ENCODE results near the gene EIF4A3.
A peak's percentile ranks its signal among the peaks of the same experiment; 100 is the strongest.

The EIF4A3 gene

DNA sequence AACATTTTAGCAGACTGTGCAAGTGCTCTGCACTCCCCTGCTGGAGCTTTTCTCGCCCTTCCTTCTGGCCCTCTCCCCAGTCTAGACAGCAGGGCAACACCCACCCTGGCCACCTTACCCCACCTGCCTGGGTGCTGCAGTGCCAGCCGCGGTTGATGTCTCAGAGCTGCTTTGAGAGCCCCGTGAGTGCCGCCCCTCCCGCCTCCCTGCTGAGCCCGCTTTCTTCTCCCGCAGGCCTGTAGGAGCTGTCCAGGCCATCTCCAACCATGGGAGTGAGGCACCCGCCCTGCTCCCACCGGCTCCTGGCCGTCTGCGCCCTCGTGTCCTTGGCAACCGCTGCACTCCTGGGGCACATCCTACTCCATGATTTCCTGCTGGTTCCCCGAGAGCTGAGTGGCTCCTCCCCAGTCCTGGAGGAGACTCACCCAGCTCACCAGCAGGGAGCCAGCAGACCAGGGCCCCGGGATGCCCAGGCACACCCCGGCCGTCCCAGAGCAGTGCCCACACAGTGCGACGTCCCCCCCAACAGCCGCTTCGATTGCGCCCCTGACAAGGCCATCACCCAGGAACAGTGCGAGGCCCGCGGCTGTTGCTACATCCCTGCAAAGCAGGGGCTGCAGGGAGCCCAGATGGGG lies 42.5 kb downstream of the EIF4A3 start:
- Histone ChIP-seq H3K9me3 (ENCODE audit: control insufficient read depth, insufficient read depth, low read length) (no peaks in the 10 kb centered on the region), H3K36me3 (ENCODE audit: control insufficient read depth, insufficient read depth, low read length) (no peaks in the 10 kb centered on the region), H3K27me3 (ENCODE audit: control insufficient read depth, insufficient read depth, low read length) (peaks cover 10% of the 10 kb centered on the region), H3K4me3 (ENCODE audit: low read depth, low read length) (no peak overlapping the region), H3K9ac (ENCODE audit: low read depth, low read length) (no peak overlapping the region), H3K27ac (ENCODE audit: low read depth, low read length) (no peak overlapping the region), H3K4me1 (ENCODE audit: control insufficient read depth, insufficient read depth, low read length) (no peaks in the 10 kb centered on the region; the same call in 1 of the 2 replicates)

- Histone ChIP-seq H3K4me3 (ENCODE audit: low read depth, low read length) (no peak overlapping the region), H3K9ac (ENCODE audit: low read depth, low read length) (no peak overlapping the region), H3K4me1 (ENCODE audit: control insufficient read depth, insufficient read depth, low read length) (no peaks in the 10 kb centered on the region; the same call in 1 of the 2 replicates), H3K9me3 (ENCODE audit: control insufficient read depth, insufficient read depth, low read length) (no peaks in the 10 kb centered on the region), H3K27ac (ENCODE audit: low read depth, low read length) (no peak overlapping the region), H3K36me3 (ENCODE audit: control insufficient read depth, insufficient read depth, low read length) (no peaks in the 10 kb centered on the region), H3K27me3 (ENCODE audit: control insufficient read depth, insufficient read depth, low read length) (peaks cover 10% of the 10 kb centered on the region)
Observed at GRCh38 chr17:80103449-80104085, 43.4 kb downstream of the EIF4A3 start.

DNA sequence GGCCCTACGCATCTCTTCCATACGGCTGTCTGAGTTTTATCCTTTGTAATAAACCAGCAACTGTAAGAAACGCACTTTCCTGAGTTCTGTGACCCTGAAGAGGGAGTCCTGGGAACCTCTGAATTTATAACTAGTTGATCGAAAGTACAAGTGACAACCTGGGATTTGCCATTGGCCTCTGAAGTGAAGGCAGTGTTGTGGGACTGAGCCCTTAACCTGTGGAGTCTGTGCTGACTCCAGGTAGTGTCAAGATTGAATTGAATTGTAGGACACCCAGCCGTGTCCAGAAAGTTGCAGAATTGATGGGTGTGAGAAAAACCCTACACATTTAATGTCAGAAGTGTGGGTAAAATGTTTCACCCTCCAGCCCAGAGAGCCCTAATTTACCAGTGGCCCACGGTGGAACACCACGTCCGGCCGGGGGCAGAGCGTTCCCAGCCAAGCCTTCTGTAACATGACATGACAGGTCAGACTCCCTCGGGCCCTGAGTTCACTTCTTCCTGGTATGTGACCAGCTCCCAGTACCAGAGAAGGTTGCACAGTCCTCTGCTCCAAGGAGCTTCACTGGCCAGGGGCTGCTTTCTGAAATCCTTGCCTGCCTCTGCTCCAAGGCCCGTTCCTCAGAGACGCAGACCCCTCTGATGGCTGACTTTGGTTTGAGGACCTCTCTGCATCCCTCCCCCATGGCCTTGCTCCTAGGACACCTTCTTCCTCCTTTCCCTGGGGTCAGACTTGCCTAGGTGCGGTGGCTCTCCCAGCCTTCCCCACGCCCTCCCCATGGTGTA lies 44.1 kb downstream of the EIF4A3 start:
- Histone ChIP-seq H3K27me3 (ENCODE audit: control insufficient read depth, insufficient read depth, low read length) (peaks cover 10% of the 10 kb centered on the region), H3K4me1 (ENCODE audit: control insufficient read depth, insufficient read depth, low read length) (no peaks in the 10 kb centered on the region; the same call in 1 of the 2 replicates), H3K27ac (ENCODE audit: low read depth, low read length) (peak overlapping the region; percentile 11), H3K9ac (ENCODE audit: low read depth, low read length) (no peak overlapping the region), H3K9me3 (ENCODE audit: control insufficient read depth, insufficient read depth, low read length) (no peaks in the 10 kb centered on the region), H3K4me3 (ENCODE audit: low read depth, low read length) (peak overlapping the region; percentile 77; the same call in 1 of the 2 replicates), H3K36me3 (ENCODE audit: control insufficient read depth, insufficient read depth, low read length) (no peaks in the 10 kb centered on the region)

DNA sequence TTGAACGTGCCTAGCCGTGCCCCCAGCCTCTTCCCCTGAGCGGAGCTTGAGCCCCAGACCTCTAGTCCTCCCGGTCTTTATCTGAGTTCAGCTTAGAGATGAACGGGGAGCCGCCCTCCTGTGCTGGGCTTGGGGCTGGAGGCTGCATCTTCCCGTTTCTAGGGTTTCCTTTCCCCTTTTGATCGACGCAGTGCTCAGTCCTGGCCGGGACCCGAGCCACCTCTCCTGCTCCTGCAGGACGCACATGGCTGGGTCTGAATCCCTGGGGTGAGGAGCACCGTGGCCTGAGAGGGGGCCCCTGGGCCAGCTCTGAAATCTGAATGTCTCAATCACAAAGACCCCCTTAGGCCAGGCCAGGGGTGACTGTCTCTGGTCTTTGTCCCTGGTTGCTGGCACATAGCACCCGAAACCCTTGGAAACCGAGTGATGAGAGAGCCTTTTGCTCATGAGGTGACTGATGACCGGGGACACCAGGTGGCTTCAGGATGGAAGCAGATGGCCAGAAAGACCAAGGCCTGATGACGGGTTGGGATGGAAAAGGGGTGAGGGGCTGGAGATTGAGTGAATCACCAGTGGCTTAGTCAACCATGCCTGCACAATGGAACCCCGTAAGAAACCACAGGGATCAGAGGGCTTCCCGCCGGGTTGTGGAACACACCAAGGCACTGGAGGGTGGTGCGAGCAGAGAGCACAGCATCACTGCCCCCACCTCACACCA lies 44.8 kb downstream of the EIF4A3 start:
- Histone ChIP-seq H3K27ac (ENCODE audit: low read depth, low read length) (peak overlapping the region; percentile 32), H3K9ac (ENCODE audit: low read depth, low read length) (peak overlapping the region; percentile 77), H3K27me3 (ENCODE audit: control insufficient read depth, insufficient read depth, low read length) (peaks cover 10% of the 10 kb centered on the region)

DNA sequence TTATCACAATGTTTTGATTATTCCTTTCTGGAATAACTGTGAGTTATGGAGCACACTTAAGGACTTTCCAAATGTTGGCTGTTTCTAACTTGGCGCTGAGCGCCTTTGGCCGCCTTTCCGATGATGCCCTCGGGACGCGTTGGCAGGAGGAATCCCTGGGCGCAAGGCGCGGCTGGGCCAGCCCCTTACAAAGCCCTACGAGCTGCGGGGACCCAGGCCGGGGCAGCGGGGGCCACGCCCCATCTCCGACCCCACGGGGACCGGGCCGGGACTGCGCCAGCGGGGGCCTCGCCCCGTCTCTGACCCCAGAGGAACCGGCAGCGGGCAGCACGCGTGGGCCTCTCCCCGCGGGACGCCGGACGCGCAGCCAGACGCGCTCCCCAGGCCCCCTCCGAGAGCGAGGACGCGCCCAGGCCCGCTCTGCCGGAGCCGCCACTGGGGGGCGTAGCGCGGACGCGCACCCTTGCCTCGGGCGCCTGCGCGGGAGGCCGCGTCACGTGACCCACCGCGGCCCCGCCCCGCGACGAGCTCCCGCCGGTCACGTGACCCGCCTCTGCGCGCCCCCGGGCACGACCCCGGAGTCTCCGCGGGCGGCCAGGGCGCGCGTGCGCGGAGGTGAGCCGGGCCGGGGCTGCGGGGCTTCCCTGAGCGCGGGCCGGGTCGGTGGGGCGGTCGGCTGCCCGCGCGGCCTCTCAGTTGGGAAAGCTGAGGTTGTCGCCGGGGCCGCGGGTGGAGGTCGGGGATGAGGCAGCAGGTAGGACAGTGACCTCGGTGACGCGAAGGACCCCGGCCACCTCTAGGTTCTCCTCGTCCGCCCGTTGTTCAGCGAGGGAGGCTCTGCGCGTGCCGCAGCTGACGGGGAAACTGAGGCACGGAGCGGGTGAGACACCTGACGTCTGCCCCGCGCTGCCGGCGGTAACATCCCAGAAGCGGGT lies 45.6 kb downstream of the EIF4A3 start, which contains the start of gene GAA:
Gene GAA, plus strand, starts transcription at position 571 of the 935 bp plus-strand sequence. CDS start 3,006 bp downstream, outside the sequence.
- H3K27ac ChIP-seq (ENCODE audit: low read depth, low read length) = peak within 1 kb of the TSS; percentile 32
- H3K4me3 ChIP-seq (ENCODE audit: low read depth, low read length) = peak within 1 kb of the TSS; percentile 77
- H3K9ac ChIP-seq (ENCODE audit: low read depth, low read length) = peak within 1 kb of the TSS; percentile 77
- H3K36me3 ChIP-seq (ENCODE audit: control insufficient read depth, insufficient read depth, low read length) = no peaks in the 10 kb centered on the region
- peaks cover 10% of the 10 kb centered on the region for H3K27me3 ChIP-seq (ENCODE audit: control insufficient read depth, insufficient read depth, low read length)
- H3K9me3 ChIP-seq (ENCODE audit: control insufficient read depth, insufficient read depth, low read length) = no peaks in the 10 kb centered on the region
- no peaks in the 10 kb centered on the region; the same call in 1 of the 2 replicates for H3K4me1 ChIP-seq (ENCODE audit: control insufficient read depth, insufficient read depth, low read length)

More for the DNA sequence above, 44.8 kb downstream of the EIF4A3 start:
- Histone ChIP-seq H3K9me3 (ENCODE audit: control insufficient read depth, insufficient read depth, low read length) (no peaks in the 10 kb centered on the region), H3K4me3 (ENCODE audit: low read depth, low read length) (peak overlapping the region; percentile 77), H3K36me3 (ENCODE audit: control insufficient read depth, insufficient read depth, low read length) (no peaks in the 10 kb centered on the region), H3K4me1 (ENCODE audit: control insufficient read depth, insufficient read depth, low read length) (no peaks in the 10 kb centered on the region; the same call in 1 of the 2 replicates)

DNA sequence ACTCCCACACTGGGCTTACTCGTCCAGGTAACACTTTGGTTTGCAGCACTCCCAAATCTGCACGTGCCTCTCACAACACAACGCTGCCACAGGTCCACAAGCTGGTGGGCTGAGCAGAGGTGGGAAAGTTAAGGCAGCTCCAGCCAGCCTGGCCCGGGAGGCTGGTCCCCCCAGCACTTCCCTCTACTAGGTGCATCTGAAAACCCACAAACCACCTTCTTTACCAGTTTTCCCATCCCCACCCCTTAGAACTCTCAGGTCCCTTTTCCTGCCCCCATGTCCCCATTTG lies 46.9 kb downstream of the EIF4A3 start:
- no peaks in the 10 kb centered on the region for H3K9me3 ChIP-seq (ENCODE audit: control insufficient read depth, insufficient read depth, low read length)
- H3K27ac ChIP-seq (ENCODE audit: low read depth, low read length) = no peak overlapping the region
- H3K4me1 ChIP-seq (ENCODE audit: control insufficient read depth, insufficient read depth, low read length) = no peaks in the 10 kb centered on the region; the same call in 1 of the 2 replicates
- no peak overlapping the region for H3K4me3 ChIP-seq (ENCODE audit: low read depth, low read length)
- H3K9ac ChIP-seq (ENCODE audit: low read depth, low read length) = no peak overlapping the region
- H3K27me3 ChIP-seq (ENCODE audit: control insufficient read depth, insufficient read depth, low read length) = peaks cover 10% of the 10 kb centered on the region
- H3K36me3 ChIP-seq (ENCODE audit: control insufficient read depth, insufficient read depth, low read length) = no peaks in the 10 kb centered on the region

GRCh38 chr17:80099291-80100034 lies 47.5 kb downstream of the EIF4A3 start:
- Histone ChIP-seq H3K36me3 (ENCODE audit: control insufficient read depth, insufficient read depth, low read length) (no peaks in the 10 kb centered on the region), H3K27me3 (ENCODE audit: control insufficient read depth, insufficient read depth, low read length) (peaks cover 10% of the 10 kb centered on the region), H3K27ac (ENCODE audit: low read depth, low read length) (no peak overlapping the region), H3K4me1 (ENCODE audit: control insufficient read depth, insufficient read depth, low read length) (no peaks in the 10 kb centered on the region; the same call in 1 of the 2 replicates), H3K9ac (ENCODE audit: low read depth, low read length) (no peak overlapping the region), H3K9me3 (ENCODE audit: control insufficient read depth, insufficient read depth, low read length) (no peaks in the 10 kb centered on the region), H3K4me3 (ENCODE audit: low read depth, low read length) (no peak overlapping the region)

- no peaks in the 10 kb centered on the region for H3K9me3 ChIP-seq (ENCODE audit: control insufficient read depth, insufficient read depth, low read length)
- peaks cover 10% of the 10 kb centered on the region for H3K27me3 ChIP-seq (ENCODE audit: control insufficient read depth, insufficient read depth, low read length)
Observed at GRCh38 chr17:80097844-80098691, 48.9 kb downstream of the EIF4A3 start.

GRCh38 chr17:80097127-80097621 lies 49.8 kb downstream of the EIF4A3 start:
- H3K27ac ChIP-seq (ENCODE audit: low read depth, low read length) = no peak overlapping the region
- H3K36me3 ChIP-seq (ENCODE audit: control insufficient read depth, insufficient read depth, low read length) = no peaks in the 10 kb centered on the region
- peaks cover 10% of the 10 kb centered on the region for H3K27me3 ChIP-seq (ENCODE audit: control insufficient read depth, insufficient read depth, low read length)
- no peak overlapping the region for H3K9ac ChIP-seq (ENCODE audit: low read depth, low read length)
- no peaks in the 10 kb centered on the region for H3K9me3 ChIP-seq (ENCODE audit: control insufficient read depth, insufficient read depth, low read length)
- H3K4me3 ChIP-seq (ENCODE audit: low read depth, low read length) = no peak overlapping the region
- H3K4me1 ChIP-seq (ENCODE audit: control insufficient read depth, insufficient read depth, low read length) = no peaks in the 10 kb centered on the region

More at GRCh38 chr17:80097844-80098691, 48.9 kb downstream of the EIF4A3 start:
- no peaks in the 10 kb centered on the region; the same call in 1 of the 2 replicates for H3K4me1 ChIP-seq (ENCODE audit: control insufficient read depth, insufficient read depth, low read length)
- no peak overlapping the region for H3K27ac ChIP-seq (ENCODE audit: low read depth, low read length)
- no peak overlapping the region for H3K9ac ChIP-seq (ENCODE audit: low read depth, low read length)
- H3K4me3 ChIP-seq (ENCODE audit: low read depth, low read length) = no peak overlapping the region
- no peaks in the 10 kb centered on the region for H3K36me3 ChIP-seq (ENCODE audit: control insufficient read depth, insufficient read depth, low read length)
